CD14-positive monocyte (primary cell): Measurements from ENCODE around the gene ASTN2. TPM values are rescaled to one million over a fixed set of nuclear protein-coding genes. Genes with fewer than 3 reads are reported as not detected.

Experiments
- DNase-seq, 3 donors: peaks; one replicate each; pipeline ENCODE4 v3.0.0-alpha.2; 2011 to 2022
- H2AFZ ChIP-seq: 2 replicates; pipeline ENCODE4 v1.6.0; 2012; ENCODE audit warnings: mild to moderate bottlenecking, low read depth, low read length, inconsistent platforms; ENCODE audit not compliant: insufficient read depth, poor library complexity, severe bottlenecking
- H3K27ac ChIP-seq, 2 donors: 1 replicate in 1 of 2; 2 replicates in 1 of 2; pipeline ENCODE4 v1.5.1; 2012 to 2013; ENCODE audit warnings: low read length in 2 of 2, control low read depth in 1 of 2, inconsistent platforms in 1 of 2, low read depth in 1 of 2, mild to moderate bottlenecking in 1 of 2
- H3K27me3 ChIP-seq, 2 donors: one replicate each; pipeline versions ENCODE4 v1.6.0 to v1.6.1; 2011 to 2013; ENCODE audit warnings: low read length in 2 of 2; ENCODE audit not compliant: control insufficient read depth in 2 of 2, insufficient read depth in 2 of 2
- H3K36me3 ChIP-seq, 2 donors: replicated peaks in 1 of 2; 1 replicate in 1 of 2; 2 replicates in 1 of 2; pipeline versions ENCODE4 v1.5.1 to v1.6.1; 2012 to 2013; ENCODE audit warnings: low read length in 2 of 2, control low read depth in 1 of 2, inconsistent platforms in 1 of 2, mild to moderate bottlenecking in 1 of 2; ENCODE audit not compliant: insufficient read depth in 2 of 2, control insufficient read depth in 1 of 2
- H3K4me1 ChIP-seq, 2 donors: 1 replicate in 1 of 2; 2 replicates in 1 of 2; pipeline versions ENCODE4 v1.5.1 to v1.6.1; 2012 to 2013; ENCODE audit warnings: low read length in 2 of 2, control low read depth in 1 of 2, inconsistent platforms in 1 of 2, mild to moderate bottlenecking in 1 of 2, moderate library complexity in 1 of 2; ENCODE audit not compliant: insufficient read depth in 2 of 2, control insufficient read depth in 1 of 2
- H3K4me2 ChIP-seq: replicated peaks from 2 replicates; pipeline ENCODE3; 2012; ENCODE audit warnings: low read length, moderate library complexity, mild to moderate bottlenecking; ENCODE audit not compliant: poor library complexity, severe bottlenecking; ENCODE audit errors: extremely low read depth
- H3K4me3 ChIP-seq, 3 experiments: fragments of 200-600 bp in 1 of 3; sonication (generic) in 1 of 3; replicated peaks in 1 of 3; 1 replicate in 2 of 3; 2 replicates in 1 of 3; pipeline ENCODE4 v1.5.1; 2011 to 2013; ENCODE audit warnings: low read length in 3 of 3, mild to moderate bottlenecking in 3 of 3, control low read depth in 2 of 3, low read depth in 2 of 3, inconsistent platforms in 1 of 3, moderate library complexity in 1 of 3
- H3K79me2 ChIP-seq: 2 replicates; pipeline ENCODE4 v1.6.0; 2012; ENCODE audit warnings: mild to moderate bottlenecking, control low read depth, inconsistent platforms, low read length, moderate library complexity; ENCODE audit not compliant: insufficient read depth
- H3K9ac ChIP-seq: 2 replicates; pipeline ENCODE4 v1.6.0; 2017; ENCODE audit warnings: low read length, mild to moderate bottlenecking; ENCODE audit not compliant: insufficient read depth, poor library complexity, severe bottlenecking
- H3K9me3 ChIP-seq, 2 donors: replicated peaks in 1 of 2; 1 replicate in 1 of 2; 2 replicates in 1 of 2; pipeline versions ENCODE4 v1.5.1 to v1.6.1; 2012 to 2013; ENCODE audit warnings: low read length in 2 of 2, control low read depth in 1 of 2; ENCODE audit not compliant: control insufficient read depth in 1 of 2, insufficient read depth in 1 of 2
- H4K20me1 ChIP-seq: 2 replicates; pipeline ENCODE4 v1.6.0; 2012; ENCODE audit warnings: mild to moderate bottlenecking, low read length, control low read depth, moderate library complexity; ENCODE audit not compliant: insufficient read depth
- H3K27ac Mint-ChIP-seq, 7 donors: one replicate each; pipeline ENCODE4 v1.8.0; 2020; ENCODE audit warnings: mild to moderate bottlenecking in 7 of 7, mixed read lengths in 7 of 7, moderate library complexity in 6 of 7, inconsistent platforms in 2 of 7
- H3K27me3 Mint-ChIP-seq, 3 donors: one replicate each; pipeline ENCODE4 v1.8.0; 2021 to 2022; ENCODE audit warnings: low read depth in 3 of 3, mild to moderate bottlenecking in 3 of 3, mixed read lengths in 3 of 3, moderate library complexity in 3 of 3, inconsistent platforms in 1 of 3
- H3K36me3 Mint-ChIP-seq, 2 donors: one replicate each; pipeline ENCODE4 v1.8.0; 2020; ENCODE audit warnings: mixed read lengths in 2 of 2, inconsistent platforms in 1 of 2, mild to moderate bottlenecking in 1 of 2
- H3K4me1 Mint-ChIP-seq: one replicate; pipeline ENCODE4 v1.8.0; 2020; ENCODE audit warnings: mild to moderate bottlenecking, mixed read lengths
- H3K4me3 Mint-ChIP-seq, 2 donors: one replicate each; pipeline ENCODE4 v1.8.0; 2020; ENCODE audit warnings: mild to moderate bottlenecking in 2 of 2, mixed read lengths in 2 of 2, moderate library complexity in 1 of 2
- H3K9me3 Mint-ChIP-seq, 7 donors: one replicate each; pipeline ENCODE4 v1.8.0; 2020 to 2022; ENCODE audit warnings: mixed read lengths in 7 of 7, mild to moderate bottlenecking in 6 of 7, moderate library complexity in 6 of 7, inconsistent platforms in 2 of 7
- WGBS: methylation state at CpG from one replicate; pipeline ENCODE4 v1.1.5; 2013; ENCODE audit warnings: missing lambda C conversion rate; ENCODE audit not compliant: insufficient coverage; 5-methylcytosine and 5-hydroxymethylcytosine counted together
- intact Hi-C, 2 donors: fragments of 100-400 bp; cut with micrococcal nuclease; formaldehyde crosslinking; loops; one replicate each; pipeline versions ENCODE4 v1.15.0 to v1.15.1; 2023
- polyA plus RNA-seq, 3 donors: library from polyadenylated mRNA; depleted of rRNA in 1 of 3; unstranded in 2 of 3; stranded (reverse) in 1 of 3; fragments of 300-500 nt in 2 of 3; fragments of >200 nt in 1 of 3; fragmentation: Illumina TruSeq in 2 of 3; gene quantifications; 1 replicate in 2 of 3; 2 replicates in 1 of 3; pipeline ENCODE4 v1.2.3, GENCODE V29; 2012 to 2021
- TF ChIP-seq, protein P1 (sequence below): fragments of 200-600 bp; IDR thresholded peaks from one replicate; pipeline ENCODE4 v1.8.0; 2022; ENCODE audit warnings: antibody characterized with exemption, mild to moderate bottlenecking

ASTN2 gene
- polyA plus RNA-seq, 3 donors: not detected

DNA sequence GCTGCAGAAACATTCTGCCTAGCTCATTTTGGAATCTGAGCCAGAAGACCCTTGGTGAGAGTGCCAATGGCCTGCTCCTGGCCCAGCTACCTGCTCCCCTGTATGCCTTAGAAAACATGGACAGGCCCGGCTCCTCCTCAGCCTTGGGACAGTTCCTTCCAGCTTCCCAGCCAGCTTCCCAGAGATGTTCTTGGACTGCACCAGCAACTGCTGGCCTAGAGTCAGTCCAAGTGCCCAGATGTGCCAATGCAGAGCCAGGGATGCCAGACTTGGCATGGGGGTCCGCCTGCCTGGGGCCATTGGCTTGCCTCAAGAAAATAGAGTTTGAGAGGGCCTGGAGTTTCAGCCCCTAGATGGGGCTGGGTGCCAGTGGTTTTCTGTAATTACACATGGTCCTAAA lies 870.0 kb downstream of the ASTN2 start:
- WGBS: 100% methylated on average over 2 of the region's 2 CpGs
- intact Hi-C loops: no loop called here

DNA sequence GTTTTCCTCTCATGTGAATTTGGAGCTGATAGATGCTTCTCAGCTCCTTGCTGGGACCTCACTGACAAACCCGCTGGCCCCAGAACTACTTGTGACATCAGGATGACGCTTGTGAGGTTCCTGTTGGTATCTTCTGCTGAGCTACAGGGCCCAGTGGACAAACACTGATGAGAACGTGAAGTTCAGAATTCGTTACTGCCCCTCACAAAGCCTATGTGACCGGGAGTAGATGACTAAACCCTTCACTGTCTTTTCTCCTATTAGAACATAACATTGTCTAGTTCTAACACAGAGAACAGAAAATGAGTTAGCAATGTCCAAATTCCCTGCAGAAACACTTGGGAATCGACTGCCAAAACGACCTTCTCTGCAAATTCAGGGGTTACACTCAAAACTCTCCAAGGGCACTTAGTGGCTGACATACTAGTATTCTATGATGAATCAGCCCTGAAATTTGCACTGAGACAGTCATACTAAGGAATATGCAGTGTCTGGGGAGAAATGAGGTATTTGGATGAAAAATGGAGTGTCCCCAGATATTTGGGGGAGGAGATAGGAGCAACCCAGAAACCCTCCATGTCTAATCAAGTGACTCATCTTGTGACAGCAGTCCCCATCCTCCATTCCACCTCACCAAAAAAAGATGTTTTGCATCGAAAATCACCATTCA lies 871.0 kb downstream of the ASTN2 start:
- H3K4me2 ChIP-seq: no peak overlapping the region
- no peak overlapping the region for H3K4me3 Mint-ChIP-seq
- H3K9me3 Mint-ChIP-seq: peaks cover 0 to 1% (median 0%) of the 10 kb centered on the region in 7 donors
- no peaks in the 10 kb centered on the region for H3K79me2 ChIP-seq
- H3K36me3 ChIP-seq: no peaks in the 10 kb centered on the region
- H2AFZ ChIP-seq: no peak overlapping the region
- H3K27me3 Mint-ChIP-seq: peaks cover 0 to 2% (median 1%) of the 10 kb centered on the region in 3 donors
- no peak for DNase-seq
- no peaks in the 10 kb centered on the region for H3K9me3 ChIP-seq
- H3K27ac ChIP-seq: no peak overlapping the region
- intact Hi-C loops: no loop called here
- no peaks in the 10 kb centered on the region for H3K36me3 Mint-ChIP-seq
- TF ChIP-seq, protein P1, sequence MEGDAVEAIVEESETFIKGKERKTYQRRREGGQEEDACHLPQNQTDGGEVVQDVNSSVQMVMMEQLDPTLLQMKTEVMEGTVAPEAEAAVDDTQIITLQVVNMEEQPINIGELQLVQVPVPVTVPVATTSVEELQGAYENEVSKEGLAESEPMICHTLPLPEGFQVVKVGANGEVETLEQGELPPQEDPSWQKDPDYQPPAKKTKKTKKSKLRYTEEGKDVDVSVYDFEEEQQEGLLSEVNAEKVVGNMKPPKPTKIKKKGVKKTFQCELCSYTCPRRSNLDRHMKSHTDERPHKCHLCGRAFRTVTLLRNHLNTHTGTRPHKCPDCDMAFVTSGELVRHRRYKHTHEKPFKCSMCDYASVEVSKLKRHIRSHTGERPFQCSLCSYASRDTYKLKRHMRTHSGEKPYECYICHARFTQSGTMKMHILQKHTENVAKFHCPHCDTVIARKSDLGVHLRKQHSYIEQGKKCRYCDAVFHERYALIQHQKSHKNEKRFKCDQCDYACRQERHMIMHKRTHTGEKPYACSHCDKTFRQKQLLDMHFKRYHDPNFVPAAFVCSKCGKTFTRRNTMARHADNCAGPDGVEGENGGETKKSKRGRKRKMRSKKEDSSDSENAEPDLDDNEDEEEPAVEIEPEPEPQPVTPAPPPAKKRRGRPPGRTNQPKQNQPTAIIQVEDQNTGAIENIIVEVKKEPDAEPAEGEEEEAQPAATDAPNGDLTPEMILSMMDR: no peak
- H3K27me3 ChIP-seq: no peaks in the 10 kb centered on the region
- no peak overlapping the region for H3K9ac ChIP-seq
- H3K4me1 Mint-ChIP-seq: peaks cover 40% of the 10 kb centered on the region
- WGBS: 98% methylated on average over 5 of the region's 8 CpGs
- H4K20me1 ChIP-seq: no peaks in the 10 kb centered on the region
- peak overlapping the region in 1 of 7 donors; percentile 50 for H3K27ac Mint-ChIP-seq
- H3K4me3 ChIP-seq: no peak overlapping the region
- peaks cover 40 to 46% of the 10 kb centered on the region in 2 donors for H3K4me1 ChIP-seq

More for the DNA sequence above, 870.0 kb downstream of the ASTN2 start:
- DNase-seq: no peak
- no peaks in the 10 kb centered on the region for H3K36me3 ChIP-seq
- no peak overlapping the region for H2AFZ ChIP-seq
- no peak overlapping the region for H3K4me2 ChIP-seq
- H3K27ac ChIP-seq: no peak overlapping the region
- no peaks in the 10 kb centered on the region for H4K20me1 ChIP-seq
- Mint-ChIP-seq H3K27ac (peak overlapping the region in 1 of 7 donors; percentile 30), H3K27me3 (peaks cover 0 to 2% (median 0%) of the 10 kb centered on the region in 3 donors), H3K9me3 (peaks cover 0 to 1% (median 0%) of the 10 kb centered on the region in 7 donors), H3K36me3 (no peaks in the 10 kb centered on the region), H3K4me3 (no peak overlapping the region), H3K4me1 (peaks cover 40% of the 10 kb centered on the region)
- TF ChIP-seq, protein P1: no peak
- no peaks in the 10 kb centered on the region for H3K9me3 ChIP-seq
- no peak overlapping the region for H3K9ac ChIP-seq
- H3K27me3 ChIP-seq: no peaks in the 10 kb centered on the region
- peaks cover 51 to 57% of the 10 kb centered on the region in 2 donors for H3K4me1 ChIP-seq
- no peak overlapping the region for H3K4me3 ChIP-seq
- no peaks in the 10 kb centered on the region for H3K79me2 ChIP-seq
